Measurements from ENCODE around the gene JAZF1. TPM values are rescaled to one million over a fixed set of nuclear protein-coding genes. Genes with fewer than 3 reads are reported as not detected.

JAZF1 gene
- total and polyA plus RNA-seq, 2 of the 4 experiments (the other 2 are of a cell fraction): 8.4 to 10.5 TPM

DNA sequence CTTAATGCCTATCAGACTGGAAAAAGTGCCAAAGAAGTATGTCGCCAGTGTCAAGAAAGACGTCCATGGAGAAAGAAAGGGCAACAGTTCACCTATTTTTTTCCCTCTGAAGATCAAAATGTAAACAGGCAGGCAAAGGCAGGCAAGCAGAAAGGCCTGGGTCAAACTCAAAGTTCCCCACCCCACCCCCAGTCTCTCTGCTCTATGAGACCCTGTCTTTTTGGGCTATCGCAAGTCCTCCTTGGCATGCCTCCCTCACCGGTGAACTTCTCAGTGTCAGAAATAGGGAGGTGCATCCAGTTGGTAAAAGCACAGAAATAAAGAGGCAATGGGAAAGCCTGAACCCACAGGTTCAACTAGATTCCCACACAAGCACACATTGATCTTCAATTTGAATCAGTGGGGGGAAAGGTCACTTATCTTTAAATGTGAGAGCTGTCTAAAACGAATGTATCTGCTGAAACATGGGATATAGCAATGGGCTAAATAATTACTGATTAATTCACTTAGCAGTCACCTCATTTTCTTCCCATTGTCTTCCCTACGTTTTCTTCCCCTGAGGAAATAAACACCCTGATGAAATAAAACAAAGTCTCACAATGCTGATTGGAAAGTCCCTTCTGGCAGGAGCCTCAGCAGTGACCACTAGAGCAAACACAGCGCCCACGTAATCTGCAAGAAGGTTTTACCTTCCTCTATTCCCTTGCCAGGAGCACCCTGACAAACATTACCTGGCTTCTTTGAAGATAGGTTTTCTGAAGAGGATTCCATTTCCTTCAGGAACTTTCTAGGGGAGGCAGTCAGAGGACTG is 31.1 kb downstream of the JAZF1 start:
- ATAC-seq (ENCODE audit: low read depth): no peak
- no peak for TF ChIP-seq MXI1 (IDR thresholded peaks at IDR 0.05; ENCODE audit: borderline replicate concordance, low read depth, low read length)
- TF ChIP-seq NFE2L2 (IDR thresholded peaks at IDR 0.05; ENCODE audit: low read depth, low read length): no peak
- no peak for TF ChIP-seq MAFK (IDR thresholded peaks at IDR 0.05; ENCODE audit: low read depth, low read length)
- no peak for TF ChIP-seq BHLHE40 (IDR thresholded peaks at IDR 0.05; ENCODE audit: low read depth, low read length)
- no peak for TF ChIP-seq CEBPB (IDR thresholded peaks at IDR 0.05; ENCODE audit: low read depth, low read length)
- ChIA-PET POLR2A (ENCODE audit: unreplicated experiment) (no interaction called here), CTCF (no interaction called here)
- Histone ChIP-seq H3K9ac (ENCODE audit: low read depth, low read length) (no peak overlapping the region), H3K79me1 (ENCODE audit: low read depth in 1 of 2, low read length in 2 of 2) (peaks cover 29 to 62% of the 10 kb centered on the region in 2 experiments), H3K9me3 (ENCODE audit: control insufficient read depth, insufficient read depth, low read length) (peaks cover 4% of the 10 kb centered on the region; the same call in 1 of the 2 replicates), H3K27ac (ENCODE audit: insufficient read depth, low read length) (no peak overlapping the region), H3K4me3 (ENCODE audit: insufficient read depth, low read depth, low read length) (no peak overlapping the region), H3K36me3 (ENCODE audit: control insufficient read depth, insufficient read depth, low read length) (peaks cover 1% of the 10 kb centered on the region; the same call in 1 of the 2 replicates), H2AFZ (replicated peaks; ENCODE audit: low read length, poor library complexity) (no peak overlapping the region), H3K4me1 (ENCODE audit: control insufficient read depth, insufficient read depth, low read length) (peaks cover 7% of the 10 kb centered on the region; the same call in 1 of the 2 replicates), H3K14ac (replicated peaks; ENCODE audit: low read depth, low read length) (no peak overlapping the region), H3K4me2 (ENCODE audit: low read depth, low read length) (no peak overlapping the region), H4K8ac (ENCODE audit: low read depth in 2 of 2, low read length in 2 of 2) (peak overlapping the region in 1 of 2 experiments; percentile 24; a peak in 1 of 4 replicates), H4K5ac (ENCODE audit: low read depth, low read length) (no peak overlapping the region), H2BK5ac (ENCODE audit: low read depth, low read length, poor library complexity, severe bottlenecking) (no peak overlapping the region), H3K4ac (ENCODE audit: low read depth, low read length) (0 out of 2 replicates have a peak overlapping the region, but pooled peaks have one; percentile 25), H3K18ac (ENCODE audit: low read depth, low read length) (no peak overlapping the region), H2AK9ac (replicated peaks; ENCODE audit: low read depth, low read length, poor library complexity) (no peak overlapping the region), H3K27me3 (ENCODE audit: control insufficient read depth, insufficient read depth, low read length) (no peaks in the 10 kb centered on the region), H2BK20ac (ENCODE audit: low read depth, low read length) (no peak overlapping the region), H3K9me1 (ENCODE audit: insufficient read depth, low read length) (peaks cover 8% of the 10 kb centered on the region), H3K23ac (ENCODE audit: low read depth, low read length) (no peak overlapping the region), H4K91ac (ENCODE audit: insufficient read depth, low read depth, low read length) (peak overlapping the region; percentile 34; the same call in 1 of the 2 replicates), H2BK120ac (ENCODE audit: low read depth, low read length) (peak overlapping the region; percentile 9; the same call in 1 of the 2 replicates), H4K20me1 (ENCODE audit: insufficient read depth, low read length) (no peaks in the 10 kb centered on the region), H2AK5ac (ENCODE audit: low read depth, low read length) (no peak overlapping the region), H3K56ac (ENCODE audit: extremely low read depth, insufficient read depth, low read length) (no peak overlapping the region), H2BK15ac (ENCODE audit: low read depth, low read length) (no peak overlapping the region)
- no CpG with 5 or more reads among the region's 8 CpGs for WGBS, 2 experiments (ENCODE audit: extremely low coverage in 2 of 2, insufficient read length in 1 of 2)
- in situ Hi-C loops (cut with MboI; ENCODE audit: low sequenced_read_pairs): no loop called here
- intact Hi-C loops (cut with micrococcal nuclease): no loop called here
- no peak for DNase-seq
- dilution Hi-C loops (cut with HindIII; ENCODE audit: low sequenced_read_pairs, unreplicated experiment): no loop called here
- BruUV-seq (replicated peaks): no TSS peak

Measured in IMR-90 (cell line).